Islet of Langerhans (tissue), 1 donor: ENCODE data around the gene DENND5B.
A peak's percentile ranks its signal among the peaks of the same experiment; 100 is the strongest.
"Not testable (repeated sequence)": the region's sequence is repeated elsewhere in the genome, so short reads cannot be mapped to it uniquely, and the experiment has no call there.

ENCODE experiments used
- FAIRE-seq: peaks from one replicate; lab custom pipeline; 2011; peaks lifted over from hg19 to GRCh38; lab: Jason Lieb, UNC

Gene DENND5B

DNA sequence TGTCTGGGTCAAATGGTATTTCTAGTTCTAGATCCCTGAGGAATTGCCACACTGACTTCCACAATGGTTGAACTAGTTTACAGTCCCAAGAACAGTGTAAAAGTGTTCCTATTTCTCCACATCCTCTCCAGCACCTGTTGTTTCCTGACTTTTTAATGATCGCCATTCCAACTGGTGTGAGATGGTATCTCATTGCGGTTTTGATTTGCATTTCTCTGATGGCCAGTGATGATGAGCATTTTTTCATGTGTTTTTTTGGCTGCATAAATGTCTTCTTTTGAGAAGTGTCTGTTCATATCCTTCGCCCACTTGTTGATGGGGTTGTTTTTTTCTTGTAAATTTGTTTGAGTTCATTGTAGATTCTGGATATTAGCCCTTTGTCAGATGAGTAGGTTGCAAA, 40.3 kb downstream of the DENND5B start:
- not testable (repeated sequence) for FAIRE-seq

GRCh38 chr12:31536672-31537071, 54.3 kb downstream of the DENND5B start:
- FAIRE-seq, result no peak

- no peak for FAIRE-seq
These were observed 57.5 kb downstream of the DENND5B start for GRCh38 chr12:31533470-31533869.

DNA sequence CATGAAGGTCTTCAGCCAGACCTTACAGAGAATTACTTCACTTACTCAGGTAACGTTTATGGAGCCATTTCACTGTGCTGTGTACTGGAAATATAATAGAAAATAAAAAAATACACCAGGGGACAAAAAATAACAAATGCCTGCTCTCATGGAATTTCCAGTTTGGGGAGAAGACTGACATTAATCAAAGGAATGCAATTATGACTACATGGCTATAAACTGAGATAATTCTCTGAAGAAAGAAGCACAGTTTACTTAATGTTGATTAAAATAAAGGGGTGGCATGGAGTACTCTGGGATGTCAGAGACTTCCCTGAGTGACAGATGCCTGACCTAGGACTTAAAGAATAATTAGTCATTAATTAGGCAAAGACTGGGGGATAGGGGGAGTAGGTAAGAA, 59.0 kb downstream of the DENND5B start:
- FAIRE-seq, result no peak

DNA sequence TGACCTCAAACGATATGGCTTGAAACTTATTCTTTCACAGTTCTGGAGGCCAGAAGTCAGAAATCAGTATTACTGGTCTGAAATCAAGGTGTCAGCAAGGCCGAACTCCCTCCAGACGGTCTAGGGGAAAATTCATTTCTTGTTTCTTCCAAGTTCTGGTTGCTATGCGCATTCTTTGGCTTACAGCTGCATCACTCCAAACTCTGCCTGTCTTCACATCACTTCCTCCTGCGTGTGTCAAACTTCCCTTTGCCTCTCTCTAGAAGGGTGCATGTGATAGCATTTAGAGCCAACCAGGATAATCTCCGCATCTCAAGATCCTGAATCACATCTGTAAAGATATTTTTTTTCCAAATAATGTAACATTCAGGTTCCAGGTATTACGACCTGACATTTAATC, 62.8 kb downstream of the DENND5B start:
- no peak for FAIRE-seq

DNA sequence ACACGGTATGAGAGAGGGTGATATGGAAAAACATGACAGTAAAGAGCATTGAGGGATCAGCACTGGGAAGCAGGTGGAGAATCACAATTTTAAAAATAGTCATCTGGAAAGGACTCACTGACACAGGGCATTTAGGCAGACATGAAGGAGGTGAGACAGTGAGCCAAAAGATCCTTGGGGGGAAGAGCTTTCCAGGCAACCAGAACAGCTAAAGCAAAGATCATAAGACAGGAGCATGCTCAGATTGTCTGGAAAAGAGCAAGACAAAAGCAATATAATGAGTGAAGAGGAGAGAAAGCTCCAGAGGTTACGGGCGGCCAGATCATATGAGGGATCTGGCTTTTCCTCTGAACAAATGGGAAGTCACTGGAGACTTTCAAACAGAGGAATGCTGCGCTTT, 63.9 kb downstream of the DENND5B start:
- no peak for FAIRE-seq

GRCh38 chr12:31526158-31526546, 64.8 kb downstream of the DENND5B start:
- no peak for FAIRE-seq

DNA sequence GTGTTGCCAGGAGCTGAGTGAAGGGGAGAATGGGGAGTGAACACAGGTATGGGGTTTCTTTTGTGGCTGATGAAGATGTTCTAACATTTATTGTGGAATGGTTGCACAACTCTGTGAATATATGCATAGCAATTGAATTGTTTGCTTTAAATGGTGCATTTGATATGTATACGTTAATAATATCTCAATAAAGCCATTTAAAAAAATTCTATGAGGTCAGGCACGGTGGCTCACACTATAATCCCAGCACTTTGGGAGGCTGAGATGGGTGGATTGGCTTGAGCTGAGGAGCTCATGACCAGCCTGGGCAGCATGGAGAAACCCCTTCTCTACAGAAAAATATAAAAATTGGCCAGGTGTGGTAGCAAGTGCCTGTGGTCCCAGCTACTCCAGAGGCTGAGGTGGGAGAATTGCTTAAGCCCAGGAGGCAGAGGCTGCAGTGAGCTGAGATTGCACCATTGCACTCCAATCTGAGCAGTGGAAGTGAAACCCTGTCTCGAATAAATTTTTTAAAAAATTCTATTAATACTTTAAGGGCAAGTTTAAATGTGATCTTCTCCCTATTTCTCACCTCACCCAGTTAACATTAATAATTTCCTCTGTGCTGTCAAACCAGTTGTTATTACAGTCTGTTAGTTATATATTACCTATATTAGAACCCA, 65.3 kb downstream of the DENND5B start:
- no peak for FAIRE-seq

GRCh38 chr12:31524791-31525495, 66.0 kb downstream of the DENND5B start:
- FAIRE-seq, result no peak

DNA sequence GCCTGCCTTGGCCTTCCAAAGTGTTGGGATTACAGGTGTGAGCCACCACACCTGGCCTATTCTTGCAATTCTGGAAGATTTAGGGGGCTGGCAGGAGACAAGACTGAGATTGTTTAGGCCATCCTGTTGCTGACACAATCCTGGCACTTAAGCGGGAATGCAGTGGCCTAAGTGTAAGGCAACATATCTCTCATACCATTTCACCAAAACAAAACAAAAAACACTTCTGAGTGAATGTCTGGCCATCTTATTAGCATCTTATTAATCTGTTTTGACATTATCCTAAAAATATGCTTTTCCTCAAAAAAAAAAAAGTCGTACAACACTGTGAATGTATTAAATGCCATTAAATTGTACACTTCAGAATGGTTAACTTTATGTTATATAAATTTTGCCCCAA, 67.6 kb downstream of the DENND5B start:
- FAIRE-seq, result no peak

GRCh38 chr12:31522607-31523006, 68.3 kb downstream of the DENND5B start:
- no peak for FAIRE-seq

- peak; percentile 5 for FAIRE-seq
These were observed 69.0 kb downstream of the DENND5B start for GRCh38 chr12:31521964-31522363.

DNA sequence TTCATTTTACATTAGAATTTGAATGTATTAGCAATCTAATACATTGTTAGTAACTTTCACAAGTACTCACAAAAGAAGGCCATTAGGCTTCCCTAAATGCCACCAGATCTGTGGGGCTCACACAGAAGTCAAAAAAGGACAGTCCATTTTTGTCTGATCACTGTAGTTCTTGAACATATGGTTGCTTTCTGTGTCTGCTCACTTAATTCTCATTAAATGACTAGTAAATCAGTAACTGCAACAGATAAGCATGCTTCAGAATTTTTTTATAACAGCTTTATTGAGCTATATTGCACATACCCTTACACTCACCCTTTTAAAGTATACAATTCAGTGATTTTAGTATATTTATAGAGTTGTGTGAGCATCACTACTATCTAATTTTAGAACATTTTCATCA, 71.4 kb downstream of the DENND5B start:
- FAIRE-seq, result no peak

DNA sequence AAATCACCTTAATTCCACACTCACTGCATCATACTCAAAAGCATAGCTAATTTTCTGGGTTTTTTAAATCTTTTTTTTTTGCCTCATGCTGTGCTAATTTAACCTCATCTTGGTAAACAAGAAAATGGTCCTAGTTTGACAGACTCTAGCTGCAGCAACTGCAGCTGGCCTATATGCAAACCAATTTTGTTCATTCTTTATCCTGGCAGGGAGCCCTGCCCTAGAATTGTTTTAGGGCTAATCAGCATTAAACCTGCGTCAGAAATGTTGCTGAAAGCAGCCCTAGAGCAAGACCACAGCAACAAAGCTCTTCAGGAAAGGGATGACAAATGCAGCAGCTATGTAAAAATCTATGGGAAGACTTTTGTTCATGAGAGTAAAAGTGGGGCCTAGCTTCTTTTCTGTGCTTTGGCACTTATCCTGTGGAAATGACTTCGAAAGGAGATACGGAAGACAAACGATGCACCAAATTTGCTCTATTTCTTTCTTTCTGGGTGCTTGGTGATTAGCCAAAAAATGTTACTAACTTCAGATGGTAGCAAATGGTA, 72.2 kb downstream of the DENND5B start:
- peak; percentile 58 for FAIRE-seq

DNA sequence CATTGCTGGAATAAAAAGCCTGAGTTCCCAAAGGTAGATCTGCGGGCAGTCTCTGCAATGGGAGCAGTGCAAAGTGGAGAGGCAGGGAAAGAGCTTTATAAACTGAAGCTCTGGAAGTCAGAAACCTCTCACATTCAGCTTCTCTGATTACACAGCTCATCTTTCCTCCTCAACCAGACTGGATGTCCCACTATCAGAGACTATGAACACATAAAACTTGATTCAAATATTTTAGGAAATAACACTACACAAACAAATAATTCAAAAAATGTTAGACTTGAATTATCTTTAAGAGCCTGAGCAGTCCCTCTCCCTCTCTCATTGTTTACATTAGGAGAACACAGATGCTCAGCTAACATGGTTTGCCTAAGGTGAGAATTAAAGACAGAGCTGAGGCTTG, 72.9 kb downstream of the DENND5B start:
- FAIRE-seq, result no peak

GRCh38 chr12:31516702-31517101, 74.2 kb downstream of the DENND5B start:
- no peak for FAIRE-seq

DNA sequence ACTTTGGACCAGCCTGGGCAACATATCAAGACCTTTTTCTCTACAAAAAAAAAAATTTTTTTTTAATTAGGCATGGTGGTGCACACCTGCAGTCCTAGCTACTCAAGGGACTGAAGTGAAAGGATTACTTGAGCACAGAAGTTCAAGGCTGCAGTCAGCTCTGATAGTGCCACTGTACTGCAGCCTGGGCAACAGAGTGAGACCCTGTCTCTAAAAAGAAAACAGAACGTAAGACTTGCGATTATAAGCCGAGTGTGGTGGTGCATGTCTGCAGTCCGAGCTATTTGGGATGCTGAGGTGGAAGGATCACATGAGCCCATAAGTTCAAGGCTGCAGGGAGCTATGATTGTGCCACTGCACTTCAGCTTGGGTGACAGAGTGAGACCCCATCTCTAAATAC, 76.0 kb downstream of the DENND5B start:
- FAIRE-seq, result no peak

GRCh38 chr12:31510034-31510433, 80.9 kb downstream of the DENND5B start:
- FAIRE-seq, result no peak

DNA sequence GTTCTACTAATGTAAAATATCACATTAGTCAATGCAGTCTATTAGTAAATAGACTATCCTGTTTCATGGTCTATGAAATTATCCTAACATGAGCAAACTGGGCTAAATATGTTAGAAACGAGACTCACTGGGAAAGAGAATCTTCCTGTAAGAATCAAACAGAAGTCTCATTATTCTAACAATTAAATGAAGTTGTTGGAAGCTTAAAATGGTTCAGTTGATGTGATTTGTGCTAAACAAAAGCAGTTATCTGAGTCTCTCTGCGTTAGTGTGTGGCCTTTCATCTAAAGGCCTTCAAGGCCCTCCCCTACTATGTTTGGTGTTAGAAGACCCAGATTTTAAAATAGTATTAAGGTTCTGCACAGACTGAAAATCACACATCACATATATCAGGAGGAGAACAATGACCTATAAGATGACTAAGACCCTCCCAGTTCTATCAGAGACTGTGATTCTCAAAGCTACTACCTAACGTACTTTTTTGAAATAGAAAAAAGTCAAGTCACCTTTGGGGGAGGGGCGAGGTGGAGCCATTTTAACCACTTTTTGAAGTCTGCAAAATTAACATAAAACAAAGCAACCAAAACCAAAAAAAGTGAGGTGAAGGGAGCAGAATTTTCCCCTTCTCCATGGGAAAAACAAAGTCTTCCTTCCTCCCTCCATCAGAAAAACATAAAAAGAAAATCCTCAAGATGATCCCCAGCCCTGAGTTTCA, 82.3 kb downstream of the DENND5B start:
- no peak for FAIRE-seq

DNA sequence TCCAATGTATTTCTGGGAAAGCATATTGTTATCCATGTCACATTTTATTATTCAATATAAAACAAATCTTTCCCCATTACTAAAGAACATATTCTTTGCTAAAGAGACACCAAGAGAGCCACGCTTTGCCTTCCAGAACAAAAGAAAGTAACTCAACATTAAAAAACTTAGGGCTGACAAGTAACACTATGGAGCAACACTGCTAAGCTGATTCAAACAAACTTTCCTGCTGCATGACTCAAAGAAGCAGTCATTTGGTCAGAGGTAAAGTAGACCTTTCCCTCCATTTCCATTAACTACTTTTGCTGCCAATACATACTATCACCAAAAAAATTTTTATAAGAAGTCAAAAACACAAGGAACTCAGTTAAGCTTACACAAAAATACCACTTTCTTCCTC, 83.0 kb downstream of the DENND5B start:
- no peak for FAIRE-seq

DNA sequence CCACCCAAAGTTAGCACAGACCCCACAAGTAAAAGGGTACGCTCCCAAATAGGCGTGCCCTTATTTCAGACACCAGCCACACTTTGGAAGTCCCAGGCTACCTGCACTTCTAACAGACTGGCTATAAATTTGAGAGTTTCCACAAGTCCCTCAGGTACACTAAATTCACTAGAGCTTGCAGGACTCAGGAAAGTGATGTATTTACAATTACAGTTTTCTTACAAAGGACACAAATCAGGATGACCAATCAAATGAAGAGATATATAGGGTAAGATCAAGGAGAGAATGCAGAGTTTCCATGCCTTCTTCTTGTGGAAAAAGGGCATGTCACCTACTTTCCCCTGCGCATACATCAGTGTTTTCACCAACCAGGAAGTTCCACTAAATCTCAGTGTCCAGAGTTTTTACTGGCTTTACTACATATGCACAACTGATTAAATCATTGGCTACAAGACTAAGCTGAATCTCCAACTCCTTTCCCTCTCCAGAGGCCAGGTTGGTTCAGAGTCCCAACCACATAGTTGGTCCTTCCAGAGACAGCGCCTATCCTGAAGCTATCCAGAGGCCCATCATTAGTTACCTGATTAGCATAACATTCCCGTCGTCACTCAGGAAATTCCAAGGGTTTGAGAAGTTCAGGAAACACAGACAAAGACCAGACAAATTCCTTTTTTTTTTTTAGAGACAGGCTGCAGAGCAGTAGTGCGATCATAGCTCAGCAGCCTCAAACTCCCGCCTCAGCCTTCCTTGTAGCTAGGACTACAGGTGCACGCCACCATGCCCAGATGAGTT, 84.2 kb downstream of the DENND5B start:
- FAIRE-seq, result no peak

- FAIRE-seq, result no peak
These were observed 86.2 kb downstream of the DENND5B start for GRCh38 chr12:31504625-31505222.
